ENCODE results near the gene METTL2B. TPM values are rescaled to one million over a fixed set of nuclear protein-coding genes. Genes with fewer than 3 reads are reported as not detected.

METTL2B gene
- total and polyA plus RNA-seq, 2 of the 8 experiments (the other 6 are each of a cell fraction or from before 2014, with no cell fraction given): 14.6 to 43.5 TPM

- TF ChIP-seq TEAD4 (IDR thresholded peaks at IDR 0.05; ENCODE audit: low read depth, low read length): no peak
- no peak for TF ChIP-seq PHF8 (conservative IDR thresholded peaks at IDR 0.05; ENCODE audit: low read depth, low read length)
- TF ChIP-seq CBX5 (IDR thresholded peaks at IDR 0.05; ENCODE audit: low read depth, low read length): no peak
- no peak for TF ChIP-seq TAF1 (IDR thresholded peaks at IDR 0.05; ENCODE audit: low read depth, low read length)
- TF ChIP-seq FOSL1 (IDR thresholded peaks at IDR 0.05; ENCODE audit: insufficient read depth, low read depth, low read length): no peak
- TF ChIP-seq RAD21 (IDR thresholded peaks at IDR 0.05 in 1 of 2, conservative IDR thresholded peaks at IDR 0.05 in 1 of 2; ENCODE audit: low read depth in 2 of 2, low read length in 2 of 2): no peak
- TF ChIP-seq NANOG (IDR thresholded peaks at IDR 0.05; ENCODE audit: insufficient read depth, low read depth, low read length, poor library complexity, severe bottlenecking): no peak
- TF ChIP-seq, protein P1, sequence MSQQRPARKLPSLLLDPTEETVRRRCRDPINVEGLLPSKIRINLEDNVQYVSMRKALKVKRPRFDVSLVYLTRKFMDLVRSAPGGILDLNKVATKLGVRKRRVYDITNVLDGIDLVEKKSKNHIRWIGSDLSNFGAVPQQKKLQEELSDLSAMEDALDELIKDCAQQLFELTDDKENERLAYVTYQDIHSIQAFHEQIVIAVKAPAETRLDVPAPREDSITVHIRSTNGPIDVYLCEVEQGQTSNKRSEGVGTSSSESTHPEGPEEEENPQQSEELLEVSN (IDR thresholded peaks at IDR 0.05): no peak
- TF ChIP-seq POLR2AphosphoS5 (IDR thresholded peaks at IDR 0.05; ENCODE audit: low read depth, low read length): no peak
- TF ChIP-seq JUND (IDR thresholded peaks at IDR 0.05; ENCODE audit: low read length): no peak
- TF ChIP-seq BRCA1 (IDR thresholded peaks at IDR 0.05; ENCODE audit: low read depth, low read length): no peak
- TF ChIP-seq EP300 (IDR thresholded peaks at IDR 0.05; ENCODE audit: borderline replicate concordance in 1 of 2, low read depth in 2 of 2, low read length in 2 of 2): no peak
- Histone ChIP-seq H3K4me1 (replicated peaks in 1 of 4; ENCODE audit: control insufficient read depth in 3 of 4, insufficient read depth in 4 of 4, low read length in 3 of 4) (peaks cover 7 to 13% (median 8%) of the 10 kb centered on the region in 4 experiments), H3K14ac (ENCODE audit: insufficient read length) (no peak overlapping the region), H3K23ac (ENCODE audit: insufficient read length) (no peak overlapping the region), H3K4me2 (ENCODE audit: insufficient read depth in 1 of 2, low read depth in 2 of 2, low read length in 2 of 2) (no peak overlapping the region), H2BK120ac (replicated peaks; ENCODE audit: low read depth, low read length) (no peak overlapping the region), H3K4me3 (ENCODE audit: extremely low read depth in 1 of 4, insufficient read depth in 2 of 4, low read depth in 3 of 4, low read length in 4 of 4) (no peak overlapping the region), H3K9me3 (ENCODE audit: insufficient read depth in 2 of 2, low read depth in 1 of 2, low read length in 1 of 2) (no peaks in the 10 kb centered on the region), H4K91ac (replicated peaks; ENCODE audit: insufficient read length, low read length) (no peak overlapping the region), H2BK5ac (ENCODE audit: low read depth, low read length) (no peak overlapping the region), H3K79me2 (ENCODE audit: control insufficient read depth in 1 of 2, insufficient read depth in 2 of 2, low read length in 2 of 2) (0 out of 4 replicates have a peak, but pooled peaks cover 0 to under 1% of the 10 kb centered on the region in 2 experiments), H3K27ac (ENCODE audit: low read depth, low read length) (no peak overlapping the region), H3K4ac (replicated peaks; ENCODE audit: insufficient read length, low read depth, low read length) (no peak overlapping the region), H3K9ac (replicated peaks in 1 of 4; ENCODE audit: extremely low read depth in 1 of 4, low read depth in 3 of 4, low read length in 3 of 4) (no peak overlapping the region), H3K27me3 (replicated peaks in 1 of 4; ENCODE audit: control insufficient read depth in 3 of 4, extremely low read depth in 1 of 4, insufficient read depth in 3 of 4, low read length in 3 of 4) (no peaks in the 10 kb centered on the region; a peak in 2 of 7 replicates), H4K8ac (ENCODE audit: extremely low read depth, insufficient read depth, low read length) (no peak overlapping the region), H3K23me2 (ENCODE audit: low read depth, low read length) (peaks cover 4% of the 10 kb centered on the region; the same call in 1 of the 2 replicates), H2BK12ac (ENCODE audit: low read depth, low read length) (no peak overlapping the region), H3K56ac (replicated peaks; ENCODE audit: insufficient read length, low read depth, low read length) (no peak overlapping the region), H3K36me3 (ENCODE audit: control insufficient read depth in 2 of 4, insufficient read depth in 4 of 4, low read length in 3 of 4) (no peaks in the 10 kb centered on the region), H3K79me1 (ENCODE audit: low read depth, low read length) (no peaks in the 10 kb centered on the region), H2AK5ac (ENCODE audit: low read depth, low read length) (no peak overlapping the region), H2BK20ac (ENCODE audit: low read length) (no peak overlapping the region), H2AFZ (ENCODE audit: low read length) (no peak overlapping the region), H3K18ac (ENCODE audit: extremely low read depth, low read length) (no peak overlapping the region), H4K20me1 (replicated peaks in 1 of 2; ENCODE audit: control insufficient read depth in 1 of 2, insufficient read depth in 2 of 2, low read length in 2 of 2) (no peaks in the 10 kb centered on the region), H4K5ac (ENCODE audit: insufficient read length, low read depth, low read length) (no peak overlapping the region), H2BK15ac (ENCODE audit: low read length) (no peak overlapping the region)
- DNase-seq (ENCODE audit: low read depth in 1 of 2, low spot score in 2 of 2) (no peak), FAIRE-seq (no peak)
- ChIA-PET CTCF (ENCODE audit: partially characterized antibody) (interaction anchor here (5.4 kb wide), 1 partner anchor 24 kb away, joined by 67 read pairs; no protein-coding TSS in a partner anchor), POLR2A (ENCODE audit: partially characterized antibody) (interaction anchor here (0.9 kb wide), 1 partner anchor 9 kb away, joined by 3 read pairs; no protein-coding TSS in a partner anchor)
- WGBS, 2 experiments (ENCODE audit: extremely low coverage in 1 of 2, insufficient coverage in 1 of 2, insufficient read length in 1 of 2, insufficient replicate concordance in 2 of 2, low coverage in 1 of 2, low lambda C conversion rate in 2 of 2, missing lambda C conversion rate in 1 of 2): 88% methylated on average over 5 of the region's 5 CpGs; no CpG with 5 or more reads in 1 of the 2 experiments
These were observed 25.6 kb upstream of the METTL2B start for GRCh38 chr7:128450913-128451312.
